Motor neuron (in vitro differentiated cells): ENCODE measurements around the gene DENND2A. TPM values are rescaled to one million over a fixed set of nuclear protein-coding genes. Genes with fewer than 3 reads are reported as not detected.
"Not testable (repeated sequence)": the region's sequence is repeated elsewhere in the genome, so short reads cannot be mapped to it uniquely, and the experiment has no call there.

ENCODE experiments used
- ATAC-seq, 8 experiments: fragments of 200-7000 bp; cut with Tn5 transposase; replicated peaks in 6 of 8; 2 replicates each; pipeline ENCODE4 v1.8.0; 2021; ENCODE audit warnings: mild to moderate bottlenecking in 8 of 8, moderate library complexity in 8 of 8
- H3K27ac ChIP-seq, 2 donors: fragments of 250-450 bp; sonication (Bioruptor Pico); 2 replicates each; pipeline ENCODE4 v1.9.0; 2021; ENCODE audit warnings: antibody characterized with exemption in 2 of 2, mild to moderate bottlenecking in 2 of 2, moderate library complexity in 1 of 2
- H3K4me1 ChIP-seq, 2 donors: fragments of 250-450 bp; sonication (Bioruptor Pico); replicated peaks in 1 of 2; 2 replicates each; pipeline ENCODE4 v1.6.1; 2021; ENCODE audit warnings: antibody characterized with exemption in 2 of 2, mild to moderate bottlenecking in 2 of 2, moderate library complexity in 1 of 2
- H3K4me3 ChIP-seq, 5 donors: fragments of 250-450 bp; sonication (Bioruptor Pico); 2 replicates each; pipeline ENCODE4 v1.9.0; 2021; ENCODE audit warnings: antibody characterized with exemption in 5 of 5, mild to moderate bottlenecking in 5 of 5, moderate library complexity in 4 of 5
- WGBS, 10 experiments: fragments of 450-650 bp; shearing (Covaris generic); methylation state at CpG; one replicate each; pipeline ENCODE4 v1.0.0; 2022; 5-methylcytosine and 5-hydroxymethylcytosine counted together
- in situ Hi-C, 9 experiments: fragments of 400-800 bp; cut with MboI; loops; one replicate each; pipeline ENCODE4 v1.15.0; 2021; ENCODE audit warnings: low sequenced_read_pairs in 9 of 9, low pct_unique_long_range_greater_than_20kb in 2 of 9; ENCODE audit not compliant: unreplicated experiment in 9 of 9
- total RNA-seq, 8 experiments: library from RNA; unstranded; fragments of 300-600 nt; gene quantifications; 2 replicates each; pipeline versions ENCODE4 v1.2.3 to v1.2.4, GENCODE V29; 2022

DENND2A gene
- total RNA-seq, 8 experiments from 2014 or later = 5.6 to 56.3 (median 28.6) TPM

DNA sequence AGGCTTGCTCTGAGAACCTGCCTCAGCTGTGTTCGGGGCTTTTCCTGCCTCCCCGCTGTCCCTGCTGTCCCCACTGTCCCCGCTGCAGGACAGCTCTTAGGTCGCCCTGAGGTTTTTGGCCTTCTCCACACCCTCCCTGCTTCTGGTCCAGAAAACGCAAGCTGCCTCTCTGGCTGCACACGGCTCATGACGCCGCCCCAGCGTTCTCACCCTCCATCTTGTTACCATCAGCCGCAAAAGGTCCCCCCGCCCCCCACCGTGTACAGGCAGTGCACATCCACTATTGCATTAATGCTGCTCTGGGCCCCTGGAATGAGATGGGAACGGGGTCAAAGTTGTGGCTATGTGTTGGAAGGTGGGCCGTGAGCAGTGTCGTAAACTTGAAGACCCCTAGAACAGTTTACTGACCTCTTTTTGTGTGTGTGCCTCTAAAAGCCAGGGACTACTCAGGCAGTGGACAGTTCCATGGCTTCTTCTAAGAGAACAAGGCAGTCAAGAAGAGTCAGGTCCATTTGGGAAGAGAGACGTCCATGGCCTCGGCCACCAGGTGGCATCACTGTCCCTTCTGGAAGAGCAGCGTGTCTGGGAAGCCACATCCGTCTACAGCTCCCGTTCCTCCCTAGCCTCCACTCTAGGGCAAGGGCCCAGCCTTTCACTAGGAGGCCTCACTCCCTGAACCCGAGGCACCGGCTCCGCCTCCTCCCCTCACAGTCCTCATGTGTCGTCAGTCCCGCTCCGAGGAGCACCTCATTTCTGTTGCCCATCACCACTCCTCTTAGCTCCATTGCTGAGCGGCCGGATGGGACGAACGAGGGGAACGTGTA is 122.9 kb downstream of the DENND2A start:
- Histone ChIP-seq H3K27ac (no peak overlapping the region), H3K4me3 (no peak overlapping the region), H3K4me1 (peaks cover 0 to 3% of the 10 kb centered on the region in 2 donors)
- whole genome bisulfite sequencing, 10 experiments = 10 to 80% (median 53%) methylated on average over 2 to 11 of the region's 31 CpGs; no CpG with 5 or more reads in 3 of the 10 experiments
- peak; percentile 91 to 100 (median 99) for ATAC-seq
- in situ Hi-C loops = loop anchor here (10.0 to 25.0 kb wide), 4 partner anchors 120 to 145 kb away; partner anchors contain the start of genes ADCK2 (in 3 of the 9) and DENND2A (in 2 of the 9)

DNA sequence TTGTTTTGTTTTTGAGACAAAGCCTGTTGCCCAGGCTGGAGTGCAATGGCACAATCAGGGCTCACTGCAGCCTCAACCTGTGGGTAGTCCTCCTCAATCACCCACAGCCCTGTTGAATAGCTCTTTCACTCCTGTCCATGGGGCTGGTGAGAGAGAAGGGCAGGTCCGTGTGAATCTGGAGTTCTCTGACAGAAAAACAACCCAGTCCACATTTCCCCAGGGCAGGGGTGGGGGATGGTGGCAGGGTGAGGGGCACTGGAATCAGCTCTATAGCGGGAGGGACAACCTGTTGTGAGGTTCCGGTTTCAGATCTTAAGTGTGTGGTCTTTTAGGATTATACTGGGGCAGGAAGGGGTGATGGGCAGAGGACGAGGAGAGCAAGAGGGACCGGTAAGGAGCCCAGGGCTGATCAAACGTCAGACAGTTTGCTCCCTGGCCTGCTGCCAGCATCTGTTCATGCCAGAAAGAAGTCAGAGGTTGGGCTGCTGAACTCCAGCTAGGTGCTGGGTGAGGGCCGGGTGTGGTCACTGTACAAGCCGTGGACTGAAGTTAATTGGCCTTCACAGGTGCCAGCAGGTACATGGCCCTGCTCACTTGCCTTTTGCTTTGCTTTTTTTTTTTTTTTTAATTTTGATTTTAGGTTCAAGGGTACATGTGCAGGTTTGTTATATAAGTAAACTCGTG is 128.2 kb downstream of the DENND2A start:
- Histone ChIP-seq H3K4me3 (no peak overlapping the region), H3K27ac (no peak overlapping the region), H3K4me1 (no peaks in the 10 kb centered on the region)
- 14 to 83% (median 40%) methylated on average over 1 to 4 of the region's 9 CpGs; no CpG with 5 or more reads in 3 of the 10 experiments for WGBS, 10 experiments
- ATAC-seq = peak in 4 of 8 experiments; percentile 28 to 73 (median 69)
- in situ Hi-C loops = loop anchor here (10.0 to 25.0 kb wide), 4 partner anchors 125 to 150 kb away; partner anchors contain the start of genes ADCK2 (in 3 of the 9) and DENND2A (in 2 of the 9)

DNA sequence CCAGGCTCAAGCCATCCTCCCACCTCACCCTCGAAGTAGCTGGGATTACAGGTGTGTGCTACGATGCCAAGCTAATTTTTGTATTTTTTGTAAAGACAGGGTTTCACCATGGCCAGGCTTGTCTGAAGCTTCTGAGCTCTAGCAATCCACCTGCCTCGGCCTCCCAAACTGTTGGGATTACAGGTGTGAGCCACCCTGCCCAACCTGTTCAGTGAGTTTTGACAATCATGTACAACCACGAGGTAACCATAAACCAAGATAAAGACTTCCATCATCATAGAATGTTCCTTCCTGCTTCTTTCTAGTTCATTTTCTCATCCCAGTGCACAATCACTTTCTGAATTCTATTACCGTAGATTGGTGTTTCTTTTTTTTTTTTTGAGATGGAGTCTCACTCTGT is 130.8 kb downstream of the DENND2A start:
- no peak for ATAC-seq
- WGBS, 10 experiments = 0 to 100% (median 80%) methylated on average over 1 to 4 of the region's 5 CpGs; no CpG with 5 or more reads in 1 of the 10 experiments
- in situ Hi-C loops = loop anchor here (10.0 to 25.0 kb wide), 4 partner anchors 128 to 153 kb away; partner anchors contain the start of genes ADCK2 (in 3 of the 9) and DENND2A (in 2 of the 9)
- H3K4me1 ChIP-seq = peaks cover 9 to 11% of the 10 kb centered on the region in 2 donors
- H3K27ac ChIP-seq = no peak overlapping the region
- H3K4me3 ChIP-seq = no peak overlapping the region

GRCh38 chr7:140507556-140507955 is 133.1 kb downstream of the DENND2A start:
- in situ Hi-C loops = loop anchor here in 4 of 9 experiments (25.0 kb wide), 2 partner anchors 130 to 155 kb away; partner anchors contain the start of genes ADCK2 (in 3 of the 4) and DENND2A (in 1 of the 4)
- not testable (repeated sequence) for H3K27ac ChIP-seq, H3K4me3 ChIP-seq, ATAC-seq
- peaks cover 9 to 11% of the 10 kb centered on the region in 2 donors for H3K4me1 ChIP-seq
- WGBS, 10 experiments = 60 to 100% (median 81%) methylated on average over 1 to 6 of the region's 6 CpGs; no CpG with 5 or more reads in 1 of the 10 experiments

GRCh38 chr7:140506788-140507464 is 133.7 kb downstream of the DENND2A start:
- in situ Hi-C loops = loop anchor here in 4 of 9 experiments (25.0 kb wide), 2 partner anchors 130 to 155 kb away; partner anchors contain the start of genes ADCK2 (in 3 of the 4) and DENND2A (in 1 of the 4)
- WGBS, 10 experiments = 30 to 83% (median 47%) methylated on average over 1 to 3 of the region's 5 CpGs; no CpG with 5 or more reads in 7 of the 10 experiments
- Histone ChIP-seq H3K27ac (peak overlapping the region in 1 of 2 donors; percentile 64), H3K4me1 (peaks cover 9 to 11% of the 10 kb centered on the region in 2 donors), H3K4me3 (no peak overlapping the region)
- peak; percentile 91 to 99 (median 98) for ATAC-seq

GRCh38 chr7:140501966-140502365 is 138.6 kb downstream of the DENND2A start:
- 58 to 100% (median 96%) methylated on average over 1 to 4 of the region's 5 CpGs for WGBS, 10 experiments
- H3K4me3 ChIP-seq = no peak overlapping the region
- H3K4me1 ChIP-seq = peaks cover 9% of the 10 kb centered on the region in 2 donors
- in situ Hi-C loops = loop anchor here in 4 of 9 experiments (25.0 kb wide), 2 partner anchors 135 to 160 kb away; partner anchors contain the start of genes ADCK2 (in 3 of the 4) and DENND2A (in 1 of the 4)
- no peak for ATAC-seq
- H3K27ac ChIP-seq = no peak overlapping the region

DNA sequence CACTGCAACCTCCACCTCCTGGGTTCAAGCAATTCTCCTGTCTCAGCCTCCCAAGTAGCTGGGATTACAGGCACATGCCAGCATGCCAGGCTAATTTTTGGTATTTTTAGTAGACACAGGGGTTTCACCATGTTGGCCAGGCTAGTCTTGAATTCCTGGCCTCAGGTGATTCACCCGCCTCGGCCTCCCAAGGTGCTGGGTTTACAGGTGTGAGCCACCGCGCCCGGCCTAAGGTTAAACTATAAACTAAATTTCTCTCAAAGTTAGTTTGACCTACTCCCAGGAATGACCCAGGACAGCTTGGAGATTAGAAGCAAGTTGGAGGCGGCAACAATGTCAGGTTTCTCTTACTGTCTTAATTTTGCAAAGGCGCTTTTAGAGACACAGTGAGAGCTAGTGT is 142.8 kb downstream of the DENND2A start:
- H3K4me3 ChIP-seq, H3K4me1 ChIP-seq, ATAC-seq, in situ Hi-C loops, H3K27ac ChIP-seq: not testable (repeated sequence)
- WGBS, 10 experiments = 92 to 100% methylated on average over 1 to 5 of the region's 7 CpGs; no CpG with 5 or more reads in 8 of the 10 experiments

- Histone ChIP-seq H3K27ac (no peak overlapping the region), H3K4me3 (no peak overlapping the region), H3K4me1 (no peaks in the 10 kb centered on the region)
- in situ Hi-C loops = no loop called here
- WGBS, 10 experiments = 0 to 100% (median 72%) methylated on average over 1 to 5 of the region's 5 CpGs; no CpG with 5 or more reads in 4 of the 10 experiments
- ATAC-seq = no peak
Measured at GRCh38 chr7:140497241-140497769, 143.3 kb downstream of the DENND2A start.

DNA sequence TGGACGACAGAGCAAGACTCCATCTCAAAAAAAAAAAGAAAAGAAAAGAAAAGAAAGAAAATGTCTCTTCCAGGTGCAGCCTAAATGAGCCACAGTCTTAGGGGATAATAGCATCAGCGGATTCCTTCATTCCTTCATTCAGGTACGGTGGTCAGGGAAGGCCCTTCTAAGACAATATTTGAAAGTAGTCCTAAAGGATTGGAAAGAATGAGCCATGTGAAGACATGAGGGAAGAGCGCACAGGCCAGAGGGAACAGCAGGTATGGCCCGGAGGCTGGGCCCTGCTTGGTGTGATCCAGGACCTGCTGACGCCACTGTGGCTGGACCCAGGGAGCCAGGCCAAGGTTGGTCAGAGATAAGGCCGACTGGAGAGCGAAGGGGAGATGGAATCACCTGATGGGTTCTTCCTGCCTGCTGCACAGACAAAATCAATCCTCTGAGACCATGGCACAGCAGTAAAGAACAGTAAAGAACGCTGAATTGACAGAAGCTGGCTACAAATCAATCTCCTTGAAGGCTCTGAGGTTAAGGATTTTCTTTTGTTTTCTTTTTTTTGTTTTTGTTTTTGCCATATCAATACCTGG is 145.0 kb downstream of the DENND2A start:
- WGBS, 10 experiments = 68 to 96% (median 88%) methylated on average over 3 to 7 of the region's 9 CpGs; no CpG with 5 or more reads in 2 of the 10 experiments
- Histone ChIP-seq H3K4me1 (no peaks in the 10 kb centered on the region), H3K27ac (no peak overlapping the region), H3K4me3 (no peak overlapping the region)
- in situ Hi-C loops = no loop called here
- no peak for ATAC-seq

- no peak for ATAC-seq
- H3K4me3 ChIP-seq = no peak overlapping the region
- in situ Hi-C loops = no loop called here
- 55 to 98% (median 86%) methylated on average over 1 to 9 of the region's 9 CpGs; no CpG with 5 or more reads in 2 of the 10 experiments for WGBS, 10 experiments
- no peaks in the 10 kb centered on the region for H3K4me1 ChIP-seq
- H3K27ac ChIP-seq = no peak overlapping the region
Measured at GRCh38 chr7:140494867-140495266, 145.7 kb downstream of the DENND2A start.

DNA sequence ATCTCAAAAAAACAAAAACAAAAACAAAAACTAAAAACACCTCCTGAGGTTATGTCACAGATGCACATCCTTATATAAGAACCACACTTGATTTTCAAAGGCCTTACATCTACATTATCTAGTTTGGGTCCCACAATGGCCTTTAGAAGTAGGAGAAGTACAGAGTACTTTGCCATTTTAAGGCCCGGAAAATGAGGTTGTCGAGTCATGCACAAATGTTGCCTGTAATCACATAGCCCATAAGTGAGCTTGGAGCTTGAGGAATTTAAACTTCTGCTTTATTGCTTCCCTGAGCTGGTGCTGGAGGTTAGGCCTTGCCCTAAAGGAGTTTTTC is 151.6 kb downstream of the DENND2A start:
- H3K4me1 ChIP-seq = no peaks in the 10 kb centered on the region
- H3K27ac ChIP-seq = no peak overlapping the region
- H3K4me3 ChIP-seq = no peak overlapping the region
- in situ Hi-C loops = no loop called here
- WGBS, 10 experiments = 71 to 100% (median 100%) methylated on average over 1 to 2 of the region's 2 CpGs; no CpG with 5 or more reads in 6 of the 10 experiments
- ATAC-seq = no peak
